OCI-LY7 (cell line): Measurements from ENCODE around the gene DNAH5. TPM values are rescaled to one million over a fixed set of nuclear protein-coding genes. Genes with fewer than 3 reads are reported as not detected.

Experiments used
- BruUV-seq: library from RNA; stranded (reverse); fragments of 400-500 nt; replicated peaks from 2 replicates; lab custom pipeline; 2021; lab: Mats Ljungman, UMichigan
- CTCF ChIA-PET: fragments of 300-600 bp; sonication (Branson Sonifier 250); formaldehyde crosslinking; loops from one replicate; lab custom pipeline; 2022; ENCODE audit warnings: antibody characterized with exemption; ENCODE audit not compliant: unreplicated experiment; lab: Charles Lee
- POLR2A ChIA-PET: fragments of 300-600 bp; sonication (Branson Sonifier 250); formaldehyde crosslinking; loops from one replicate; lab custom pipeline; 2022; ENCODE audit warnings: antibody characterized with exemption; lab: Charles Lee
- DNase-seq: peaks from one replicate; pipeline ENCODE4 v3.0.0-alpha.2; 2015; ENCODE audit warnings: low spot score
- H2AFZ ChIP-seq: fragments of 200-600 bp; sonication (generic), shearing (Covaris generic); 2 replicates; pipeline ENCODE4 v1.6.1; 2014; ENCODE audit warnings: mild to moderate bottlenecking, antibody characterized with exemption, low read length, moderate library complexity
- H3K27ac ChIP-seq: fragments of 200-600 bp; sonication (generic); 2 replicates; pipeline ENCODE4 v1.5.1; 2014; ENCODE audit warnings: mixed run types, low read depth, mild to moderate bottlenecking, moderate library complexity, low read length, inconsistent platforms; ENCODE audit not compliant: poor library complexity, severe bottlenecking
- H3K36me3 ChIP-seq: fragments of 200-600 bp; sonication (generic); 2 replicates; pipeline ENCODE4 v1.6.1; 2014; ENCODE audit warnings: mild to moderate bottlenecking, antibody characterized with exemption, low read length, moderate library complexity, mixed read lengths; ENCODE audit not compliant: insufficient read depth
- H3K4me1 ChIP-seq: fragments of 200-600 bp; sonication (generic); 2 replicates; pipeline ENCODE4 v1.5.1; 2014; ENCODE audit warnings: mild to moderate bottlenecking, low read length; ENCODE audit not compliant: insufficient read depth, poor library complexity, severe bottlenecking
- H3K4me2 ChIP-seq: fragments of 200-600 bp; sonication (generic); 2 replicates; pipeline ENCODE4 v1.6.1; 2014; ENCODE audit warnings: mild to moderate bottlenecking, low read length
- H3K4me3 ChIP-seq: fragments of 200-600 bp; sonication (generic); 2 replicates; pipeline ENCODE4 v1.5.1; 2014; ENCODE audit warnings: mild to moderate bottlenecking, low read depth, low read length; ENCODE audit not compliant: poor library complexity, severe bottlenecking
- H3K79me2 ChIP-seq: fragments of 200-600 bp; sonication (generic); 2 replicates; pipeline ENCODE4 v1.6.1; 2016; ENCODE audit warnings: low read depth, mild to moderate bottlenecking, low read length, moderate library complexity, mixed read lengths; ENCODE audit not compliant: insufficient read depth
- H3K9me2 ChIP-seq: fragments of 200-600 bp; sonication (generic); 2 replicates; pipeline ENCODE4 v1.6.1; 2016; ENCODE audit warnings: mild to moderate bottlenecking, low read length, mixed read lengths; ENCODE audit not compliant: insufficient read depth
- H3K9me3 ChIP-seq: fragments of 200-600 bp; sonication (generic); 2 replicates; pipeline ENCODE4 v1.6.1; 2014; ENCODE audit warnings: mild to moderate bottlenecking, mixed run types, low read length, mixed read lengths
- H4K20me1 ChIP-seq: fragments of 200-600 bp; sonication (generic); 2 replicates; pipeline ENCODE4 v1.6.1; 2014; ENCODE audit warnings: mild to moderate bottlenecking, antibody characterized with exemption, low read length, moderate library complexity, mixed read lengths; ENCODE audit not compliant: insufficient read depth
- CTCF ChIP-seq: fragments of 200-600 bp; sonication (generic); conservative IDR thresholded peaks from 2 replicates; pipeline ENCODE4 v1.5.1; 2014; ENCODE audit warnings: mild to moderate bottlenecking, antibody characterized with exemption, low read length, moderate library complexity, mixed read lengths
- EZH2phosphoT487 ChIP-seq: fragments of 200-600 bp; sonication (generic); IDR thresholded peaks from 2 replicates; pipeline ENCODE4 v1.6.1; 2018; ENCODE audit warnings: low read depth, borderline replicate concordance, mild to moderate bottlenecking, mixed run types, antibody characterized with exemption, low read length, moderate library complexity, mixed read lengths
- intact Hi-C: fragments of 100-400 bp; cut with micrococcal nuclease; formaldehyde crosslinking; loops from one replicate; pipeline ENCODE4 v1.10.0; 2022; ENCODE audit not compliant: unreplicated experiment
- total RNA-seq, 2 experiments: library from RNA; depleted of rRNA in 1 of 2; stranded (reverse); fragments of >200 nt in 1 of 2; shearing (Covaris generic) in 1 of 2; gene quantifications; 2 replicates each; pipeline ENCODE4 v1.2.3, GENCODE V29; 2014 to 2022

The DNAH5 gene
- total RNA-seq, 2 experiments from 2014 or later = 0.06 TPM; not detected in 1

GRCh38 chr5:13749766-13750165 is 194.7 kb downstream of the DNAH5 start:
- Histone ChIP-seq H3K4me1 (no peaks in the 10 kb centered on the region), H3K4me2 (no peak overlapping the region), H3K36me3 (no peaks in the 10 kb centered on the region), H3K9me2 (no peaks in the 10 kb centered on the region), H2AFZ (no peak overlapping the region), H3K4me3 (no peak overlapping the region), H3K27ac (no peak overlapping the region), H3K9me3 (no peaks in the 10 kb centered on the region), H3K79me2 (no peaks in the 10 kb centered on the region), H4K20me1 (no peaks in the 10 kb centered on the region)
- POLR2A ChIA-PET = interaction anchor here (0.5 kb wide), 1 partner anchor 81 kb away, joined by 4 read pairs; no protein-coding TSS in a partner anchor
- intact Hi-C loops = no loop called here
- TF ChIP-seq CTCF = no peak
- CTCF ChIA-PET = interaction anchor here (0.6 kb wide), 1 partner anchor 334 kb away, joined by 3 read pairs; no protein-coding TSS in a partner anchor
- BruUV-seq = no TSS peak
- no peak for DNase-seq

DNA sequence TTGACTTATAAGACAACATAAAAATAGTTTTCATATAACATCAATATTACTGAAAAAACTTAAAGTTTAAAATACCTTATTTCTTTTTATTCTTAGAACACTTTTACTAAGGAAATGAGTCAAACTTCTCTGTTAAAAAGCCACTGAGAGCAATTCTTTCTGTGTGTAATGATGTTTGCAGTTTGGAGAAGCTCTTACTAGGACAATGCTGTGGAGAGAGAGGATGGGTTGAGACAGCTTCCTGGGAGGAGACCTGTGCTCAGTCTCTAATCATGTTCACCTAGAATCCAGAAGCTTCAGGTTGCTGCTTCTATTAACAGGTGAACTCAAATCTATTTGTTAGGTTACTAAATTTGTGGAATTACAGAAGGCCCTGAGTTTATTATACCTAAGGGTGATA is 198.5 kb downstream of the DNAH5 start:
- no peaks in the 10 kb centered on the region for H3K9me3 ChIP-seq
- H3K4me3 ChIP-seq = no peak overlapping the region
- H3K36me3 ChIP-seq = no peaks in the 10 kb centered on the region
- H2AFZ ChIP-seq = no peak overlapping the region
- DNase-seq = no peak
- no peak for TF ChIP-seq EZH2phosphoT487
- TF ChIP-seq CTCF = no peak
- no peak overlapping the region for H3K27ac ChIP-seq
- ChIA-PET POLR2A (no interaction called here), CTCF (no interaction called here)
- BruUV-seq = no TSS peak
- intact Hi-C loops = no loop called here
- no peak overlapping the region for H3K4me2 ChIP-seq
- H3K9me2 ChIP-seq = no peaks in the 10 kb centered on the region
- no peaks in the 10 kb centered on the region for H3K79me2 ChIP-seq
- no peaks in the 10 kb centered on the region for H4K20me1 ChIP-seq
- H3K4me1 ChIP-seq = no peaks in the 10 kb centered on the region

GRCh38 chr5:13745508-13745907 is 199.0 kb downstream of the DNAH5 start:
- Histone ChIP-seq H3K36me3 (no peaks in the 10 kb centered on the region), H3K27ac (no peak overlapping the region), H3K4me1 (no peaks in the 10 kb centered on the region), H3K79me2 (no peaks in the 10 kb centered on the region), H3K4me2 (no peak overlapping the region), H2AFZ (no peak overlapping the region), H3K4me3 (no peak overlapping the region), H3K9me3 (no peaks in the 10 kb centered on the region), H4K20me1 (no peaks in the 10 kb centered on the region), H3K9me2 (no peaks in the 10 kb centered on the region)
- POLR2A ChIA-PET = no interaction called here
- no peak for DNase-seq
- CTCF ChIA-PET = no interaction called here
- intact Hi-C loops = no loop called here
- TF ChIP-seq EZH2phosphoT487 = no peak
- TF ChIP-seq CTCF = no peak
- no TSS peak for BruUV-seq
